GM20431 (cell line): ENCODE results near the gene KCNC3.
"Not testable (repeated sequence)": the region's sequence is repeated elsewhere in the genome, so short reads cannot be mapped to it uniquely, and the experiment has no call there.

Source experiments
- in situ Hi-C: fragments of 300-500 bp; cut with MseI, MboI; formaldehyde crosslinking; loops from one replicate; pipeline ENCODE4 v1.15.0; 2020; ENCODE audit warnings: low sequenced_read_pairs; ENCODE audit not compliant: unreplicated experiment

Gene KCNC3

DNA sequence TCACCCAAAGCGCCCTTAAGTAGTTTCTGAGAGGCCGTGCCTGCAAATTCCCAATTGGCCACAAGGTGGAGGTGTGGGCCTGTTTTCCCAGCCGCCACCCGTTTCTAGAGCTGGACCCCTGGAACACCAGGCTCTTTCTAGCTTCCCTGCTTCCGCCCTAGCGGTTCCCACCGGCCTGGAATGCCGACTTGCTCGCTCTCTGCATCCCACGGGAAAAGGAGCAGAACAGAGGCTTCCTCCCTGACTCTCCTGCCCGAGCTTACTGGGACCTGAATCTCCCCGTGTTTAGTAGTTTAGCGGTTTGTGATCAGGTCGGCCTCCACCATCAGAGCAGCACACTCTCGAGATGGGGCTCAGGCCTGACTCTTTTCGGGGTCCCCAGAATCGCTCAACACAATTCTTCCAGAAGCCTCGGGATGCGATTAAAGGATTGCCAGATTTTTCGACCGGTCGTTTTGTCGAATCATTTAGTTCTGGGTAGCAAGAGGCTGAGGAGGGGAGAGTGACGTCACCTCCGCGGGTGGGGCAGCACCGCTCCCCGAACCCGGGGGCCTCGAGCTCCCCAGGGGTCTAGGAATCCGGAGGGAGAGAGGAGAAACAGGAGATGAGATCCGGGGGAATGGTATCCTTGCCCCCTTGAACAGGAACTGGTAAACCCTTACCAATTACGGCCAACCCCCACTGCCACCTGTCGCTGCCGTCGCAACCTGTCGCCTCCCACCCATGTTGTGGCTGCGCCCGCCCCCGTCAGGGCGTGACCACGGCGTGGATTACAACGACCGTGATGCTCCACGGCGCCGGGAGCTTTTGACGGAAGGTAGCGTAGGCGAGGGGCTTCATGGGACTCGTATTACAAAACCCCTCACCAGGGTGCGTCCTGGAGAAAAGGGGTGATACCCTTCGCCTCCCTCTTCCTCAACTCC is 28.3 kb upstream of the KCNC3 start:
- in situ Hi-C loops = loop anchor here (25.0 kb wide), 1 partner anchor 430 kb away; the partner anchor contains the start of gene ACP4

DNA sequence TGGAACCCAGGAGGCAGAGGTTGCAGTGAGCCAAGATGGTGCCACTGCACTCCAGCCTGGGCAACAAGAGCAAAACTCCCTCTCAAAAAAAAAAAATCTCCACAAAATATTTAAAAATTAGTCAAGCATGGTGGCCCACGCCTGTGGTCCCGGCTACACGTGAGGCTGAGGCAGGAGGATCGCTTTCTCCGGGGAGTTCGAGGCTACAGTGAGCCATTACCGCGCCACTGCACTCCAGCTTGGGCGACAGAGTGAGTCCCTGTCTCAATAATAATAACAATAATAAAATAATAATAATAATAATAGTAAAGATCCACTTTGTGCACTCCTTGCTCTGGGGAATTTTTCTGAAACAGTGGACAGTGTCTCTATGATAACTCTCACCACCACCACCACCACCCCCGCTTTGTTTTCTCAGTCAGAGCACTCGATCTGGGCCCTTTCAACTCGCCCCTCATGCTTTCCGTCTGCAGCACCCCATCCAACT is 27.6 kb upstream of the KCNC3 start:
- in situ Hi-C loops = loop anchor here (25.0 kb wide), 1 partner anchor 431 kb away; the partner anchor contains the start of gene ACP4

DNA sequence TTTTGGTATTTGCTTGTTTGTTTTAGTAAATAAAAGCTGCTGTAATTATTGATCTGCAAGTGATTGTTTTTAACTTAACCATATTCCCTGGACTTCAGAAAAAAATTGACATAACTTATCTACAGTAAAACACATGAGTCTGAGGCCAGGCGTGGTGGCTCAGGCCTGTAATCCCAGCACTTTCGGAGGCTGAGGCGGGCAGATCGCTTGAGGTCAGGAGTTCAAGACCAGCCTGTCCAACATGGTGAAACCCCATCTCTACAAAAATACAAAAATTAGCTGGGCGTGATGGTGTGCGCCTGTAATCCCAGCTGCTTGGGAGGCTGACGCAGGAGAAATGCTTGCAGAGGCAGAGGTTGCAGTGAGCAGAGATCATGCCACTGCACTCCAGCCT is 24.3 kb upstream of the KCNC3 start:
- in situ Hi-C loops = loop anchor here (25.0 kb wide), 1 partner anchor 434 kb away; the partner anchor contains the start of gene ACP4

DNA sequence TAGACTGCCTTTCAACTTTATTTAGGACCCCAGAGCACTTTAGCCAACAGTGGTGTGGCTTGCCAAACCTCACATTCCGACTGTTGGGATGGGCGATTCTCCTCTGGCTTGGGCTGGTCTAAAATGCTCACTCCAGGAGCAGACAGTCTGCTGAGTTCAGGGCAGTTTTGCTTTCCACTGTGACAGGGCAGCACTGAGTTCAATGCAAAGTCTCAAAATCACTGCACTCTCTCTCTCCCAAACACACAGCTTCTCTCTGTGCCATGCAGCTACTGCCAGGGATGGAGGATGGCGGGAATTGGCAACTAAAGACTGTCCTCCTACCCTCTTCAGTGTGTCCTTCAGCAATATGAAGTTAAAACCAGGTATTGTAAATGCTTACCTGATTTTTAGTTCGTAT is 23.1 kb upstream of the KCNC3 start:
- in situ Hi-C loops = loop anchor here (25.0 kb wide), 1 partner anchor 435 kb away; the partner anchor contains the start of gene ACP4

DNA sequence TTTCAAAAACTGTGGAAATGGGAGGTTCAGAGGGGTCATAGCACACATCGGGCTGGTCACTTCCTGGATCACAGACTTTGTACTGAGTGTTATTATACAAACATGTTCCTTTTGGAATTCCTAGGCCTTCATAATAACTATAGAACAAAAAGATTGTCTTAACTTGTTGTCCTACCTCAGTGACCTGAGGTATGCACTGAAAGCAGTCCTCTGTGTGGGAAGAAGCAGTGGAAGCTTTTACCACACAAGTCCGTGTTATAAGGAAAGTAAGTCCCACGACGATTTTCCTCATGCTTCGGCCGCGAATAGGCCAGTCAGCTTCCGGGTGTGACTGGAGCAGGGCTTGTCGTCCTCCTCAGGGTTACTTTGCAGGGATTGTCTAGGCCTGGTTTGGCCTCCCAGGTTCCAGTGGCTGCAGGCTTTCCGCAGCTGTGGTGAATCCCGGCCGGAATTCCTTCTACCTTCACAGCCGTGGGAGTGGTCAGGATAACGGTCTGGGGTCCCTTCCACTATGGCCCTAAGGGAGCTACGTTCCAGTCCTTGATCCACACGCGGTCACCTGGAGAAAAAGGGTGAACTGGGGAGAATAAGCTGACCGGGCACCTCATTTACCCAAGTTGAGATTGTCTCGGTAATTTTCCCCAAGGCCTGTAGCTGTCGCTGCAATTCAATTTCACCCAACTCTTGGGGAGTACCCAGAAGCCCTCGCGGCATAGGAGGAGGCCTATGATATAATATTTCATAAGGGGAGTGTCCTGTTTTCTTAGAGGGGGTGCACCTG is 20.3 kb upstream of the KCNC3 start:
- in situ Hi-C loops = loop anchor here (25.0 kb wide), 1 partner anchor 438 kb away; the partner anchor contains the start of gene ACP4

DNA sequence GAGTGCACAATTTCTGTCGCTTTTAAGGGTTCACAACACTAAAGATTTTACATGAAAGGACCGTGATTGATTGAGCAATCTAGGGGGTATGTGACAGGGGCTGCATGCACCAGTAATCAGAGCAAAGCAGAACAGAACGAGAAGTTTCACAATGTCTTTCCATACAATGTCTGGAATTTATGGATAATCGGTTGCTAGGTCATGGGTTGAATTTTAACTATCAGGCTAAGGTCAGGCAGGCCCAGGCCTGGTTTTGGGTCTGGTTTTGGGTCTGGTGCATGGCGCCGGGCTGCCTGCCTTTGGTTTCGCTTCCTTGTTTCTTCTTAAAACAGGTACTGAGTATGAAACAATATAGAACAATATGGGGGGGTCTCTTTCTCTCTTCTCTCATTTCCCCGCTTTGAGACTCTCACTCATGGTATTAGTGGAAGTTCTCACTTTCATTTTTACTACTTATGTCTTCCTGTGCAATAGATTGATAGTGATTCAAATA is 18.0 kb upstream of the KCNC3 start:
- in situ Hi-C loops = not testable (repeated sequence)

DNA sequence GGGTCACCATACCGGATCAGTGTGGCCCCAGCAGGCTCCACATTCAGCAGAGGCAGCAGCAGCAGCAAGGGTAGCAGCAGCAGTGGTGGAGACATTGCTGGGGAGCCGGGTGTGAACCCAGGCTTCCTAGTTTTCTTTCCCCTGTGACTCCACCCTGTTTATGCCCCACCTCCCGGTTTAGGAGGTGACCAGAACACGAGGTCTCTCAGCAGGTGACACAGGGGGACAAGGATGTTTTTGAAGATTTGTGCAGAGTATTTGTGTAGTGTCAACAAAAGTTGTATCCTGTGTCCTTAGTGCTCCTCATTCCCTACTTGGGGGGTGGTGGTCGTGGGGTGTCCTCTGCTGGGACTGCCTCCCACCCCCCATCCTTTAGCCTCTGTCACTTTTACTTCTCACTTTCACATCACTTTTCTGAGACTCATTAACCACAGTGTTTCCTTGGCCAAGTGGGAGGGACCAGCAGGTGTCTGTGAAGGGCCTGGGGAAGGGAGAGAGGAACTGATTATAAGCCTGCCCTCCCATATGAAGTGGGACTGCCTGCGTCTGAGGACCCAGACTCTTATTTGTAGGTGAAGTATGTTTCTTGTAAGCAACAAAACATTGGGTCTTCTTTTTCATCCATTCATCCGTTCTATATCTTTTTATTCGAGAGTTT is 15.6 kb upstream of the KCNC3 start:
- in situ Hi-C loops = no loop called here

DNA sequence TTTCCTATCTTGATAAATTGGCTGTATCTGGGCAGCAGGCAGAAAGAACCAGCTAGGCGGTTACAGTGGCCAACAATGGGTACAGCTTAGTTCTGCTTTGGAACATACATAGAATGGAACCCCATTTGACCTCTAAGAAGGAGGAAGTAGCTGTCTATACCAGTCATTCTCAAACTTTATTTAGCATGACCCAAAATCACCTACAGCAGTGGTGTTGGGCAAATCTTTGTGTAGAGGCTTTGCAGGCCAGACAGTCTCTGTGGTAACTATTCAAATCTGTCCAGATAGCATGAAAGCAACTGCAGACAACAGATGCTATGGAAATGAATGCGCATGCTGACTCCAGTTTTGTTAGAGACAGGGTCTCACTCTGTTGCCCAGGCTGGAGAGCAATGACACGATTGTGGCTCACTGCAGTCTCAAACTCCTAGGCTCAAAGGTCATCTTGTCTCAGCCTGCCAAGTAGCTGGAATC is 12.0 kb upstream of the KCNC3 start:
- in situ Hi-C loops = no loop called here

DNA sequence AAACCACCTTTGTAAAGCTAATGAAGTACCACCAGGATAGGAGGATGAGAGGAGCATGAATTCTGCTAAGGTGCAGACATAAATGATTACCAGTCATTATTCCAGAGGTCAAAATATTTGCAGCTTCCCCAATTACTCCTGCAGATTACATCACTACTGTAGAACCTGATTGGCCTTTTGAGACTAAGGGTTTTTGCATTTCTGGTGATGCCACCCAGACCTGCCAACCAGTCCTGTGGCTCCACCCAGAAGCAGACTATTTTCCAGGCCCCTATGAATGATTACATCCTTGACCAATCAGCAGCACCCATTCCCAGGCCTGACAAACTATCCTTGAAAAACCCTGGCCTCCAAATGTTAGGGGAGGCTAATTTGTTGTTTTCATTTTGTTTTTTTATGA is 11.2 kb upstream of the KCNC3 start:
- in situ Hi-C loops = no loop called here

DNA sequence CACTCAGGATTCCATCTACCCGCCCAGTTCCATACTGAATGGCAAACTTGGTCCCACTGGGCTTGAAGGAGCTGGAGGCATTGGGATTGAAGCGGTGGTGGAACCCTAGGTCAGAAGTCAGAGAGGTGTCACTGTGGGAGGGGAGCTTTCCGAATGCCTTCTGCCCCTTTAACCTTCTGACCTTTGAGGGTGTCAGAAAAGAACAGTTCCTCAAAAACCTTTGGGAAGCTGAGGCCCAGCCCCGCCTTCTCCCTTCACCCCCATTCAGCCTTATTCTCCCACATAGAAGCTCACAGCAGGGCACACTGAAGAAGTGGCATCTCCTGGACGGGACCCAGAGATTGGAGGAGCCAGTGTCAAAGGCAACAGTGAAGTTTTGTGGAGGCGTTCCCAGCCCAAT is 7.9 kb upstream of the KCNC3 start:
- in situ Hi-C loops = not testable (repeated sequence)

DNA sequence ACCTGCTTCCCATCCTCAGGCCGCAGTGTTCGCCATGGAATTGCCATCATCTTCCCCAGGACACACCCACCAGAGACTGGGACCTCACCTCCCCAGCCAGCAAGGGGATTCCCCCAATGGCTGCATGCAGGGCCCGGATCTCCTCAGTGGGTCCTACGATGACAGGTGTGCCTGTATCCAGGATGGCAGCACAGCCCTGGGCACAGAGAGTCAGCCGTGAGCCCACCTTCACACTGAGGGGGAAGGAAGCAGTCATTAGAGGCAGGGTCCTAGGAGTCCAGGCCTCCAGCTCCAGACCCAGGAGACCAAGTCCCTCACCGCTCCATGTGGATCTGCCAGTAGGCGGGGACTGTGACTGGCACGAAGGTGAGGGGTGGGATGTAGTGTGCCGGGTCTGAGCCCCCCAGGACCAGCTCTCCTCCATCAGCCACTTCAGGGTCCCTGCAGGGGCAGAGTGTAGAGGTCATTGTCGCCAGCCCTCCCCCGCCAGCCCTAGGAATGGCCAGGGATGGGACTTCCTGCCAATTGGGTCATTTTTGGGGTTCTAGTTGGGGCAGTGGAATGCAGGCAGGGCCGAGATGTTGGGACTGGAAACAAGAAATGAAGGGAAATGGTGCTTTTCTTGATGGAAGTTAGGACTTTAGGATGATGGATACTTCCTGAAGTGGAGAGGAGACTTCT is 5.7 kb upstream of the KCNC3 start:
- in situ Hi-C loops = no loop called here

DNA sequence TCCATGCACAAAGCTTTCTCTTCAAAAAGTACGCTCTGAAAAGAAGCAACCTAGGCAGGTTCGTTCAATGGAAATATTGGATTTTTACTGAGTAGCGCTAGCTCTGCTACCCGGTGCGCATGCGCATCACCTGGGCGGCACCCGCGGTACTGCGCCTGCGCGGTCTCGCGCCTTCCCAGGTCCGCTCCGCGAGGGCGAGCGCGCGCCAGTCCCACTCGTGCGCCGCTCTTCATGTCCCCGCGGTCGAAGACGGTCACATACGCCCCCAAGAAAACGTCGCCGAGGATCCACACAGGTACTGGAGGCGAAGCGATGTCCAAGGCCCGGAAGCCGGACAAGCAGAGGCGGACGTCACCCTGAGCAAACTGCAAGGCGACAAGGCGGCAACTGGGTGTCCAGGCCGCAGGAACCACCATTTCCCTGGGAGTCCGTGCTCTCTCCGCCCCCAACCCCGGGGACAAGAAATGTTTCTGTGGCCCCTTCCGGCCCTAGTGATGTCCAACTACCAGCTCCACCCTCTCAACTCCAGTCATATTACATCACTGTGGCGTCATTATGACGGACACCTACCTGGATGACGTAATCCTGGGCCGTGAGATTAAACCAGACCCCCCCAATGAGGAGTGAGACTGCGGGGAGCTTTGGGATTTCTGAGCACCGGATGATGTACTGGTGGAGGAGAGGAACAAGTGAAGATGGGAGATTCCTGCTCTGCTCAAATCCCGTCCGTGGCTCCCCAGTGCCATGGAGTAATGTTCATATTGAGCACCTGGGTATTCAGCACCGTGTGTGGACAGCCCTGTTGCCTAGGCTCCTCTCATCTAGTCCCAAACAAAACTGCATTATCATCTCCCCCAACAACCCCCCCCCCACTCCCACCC is 4.8 kb upstream of the KCNC3 start:
- in situ Hi-C loops = no loop called here

DNA sequence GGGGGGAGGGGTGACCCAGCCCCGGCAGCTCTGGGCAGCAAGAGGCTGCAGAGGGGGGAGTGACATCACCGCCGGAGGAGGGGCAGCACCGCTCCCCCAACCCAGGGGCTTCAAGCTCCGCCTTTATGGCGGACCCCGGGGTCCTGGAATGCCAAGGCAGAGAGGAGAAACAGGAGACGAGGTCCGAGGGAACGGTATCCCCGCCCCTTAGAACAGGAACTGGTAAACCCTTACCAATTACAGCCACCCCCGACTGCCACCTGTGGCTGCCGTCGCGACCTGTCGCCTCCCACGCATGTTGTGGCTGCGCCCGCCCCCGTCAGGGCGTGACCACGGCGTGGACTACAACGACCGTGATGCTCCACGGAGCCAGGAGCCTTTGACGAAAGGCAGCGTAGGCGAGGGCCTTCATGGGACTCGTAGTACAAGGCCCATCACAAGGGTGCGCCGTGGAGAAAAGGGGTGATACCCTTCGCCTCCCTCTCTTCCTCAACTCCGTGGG is 4.1 kb upstream of the KCNC3 start:
- in situ Hi-C loops = no loop called here

DNA sequence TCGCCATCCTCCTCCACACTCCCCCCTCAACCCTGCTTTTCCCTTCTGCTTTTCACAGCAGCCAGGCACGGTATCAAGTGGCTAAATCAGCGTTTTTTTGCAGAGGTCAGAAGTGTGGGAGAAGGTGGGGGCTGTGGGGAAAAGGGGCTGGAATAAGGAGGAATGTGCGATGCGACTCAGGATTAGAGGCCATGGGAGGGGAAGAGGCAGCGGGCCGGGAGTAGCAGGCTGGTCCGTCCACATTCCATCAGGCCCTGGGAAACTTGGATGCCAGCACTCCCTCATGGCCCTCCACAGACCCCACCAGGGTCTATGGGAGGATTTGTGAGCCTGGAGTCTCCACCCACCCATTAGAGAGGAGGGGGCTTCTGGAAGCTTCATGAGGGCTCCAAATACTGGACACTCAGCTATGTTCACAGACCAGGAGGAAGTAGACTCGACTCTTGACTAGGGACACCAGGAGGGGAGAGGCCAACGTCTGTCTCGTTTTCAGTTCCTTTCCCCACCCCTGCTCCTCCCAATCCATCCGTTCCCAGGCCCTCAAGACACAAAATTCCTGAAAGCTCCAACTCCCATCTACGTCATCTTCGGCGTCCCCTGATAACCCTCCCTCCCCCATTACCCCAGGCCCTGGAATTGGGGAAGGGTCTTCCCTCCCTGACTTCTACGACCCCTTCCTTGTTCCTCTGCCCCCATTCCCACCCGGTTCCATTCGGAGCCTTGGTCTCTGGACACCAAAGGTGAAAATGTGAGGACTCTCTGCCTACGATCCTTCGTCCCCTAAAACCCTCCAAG is 3.3 kb upstream of the KCNC3 start:
- in situ Hi-C loops = no loop called here

DNA sequence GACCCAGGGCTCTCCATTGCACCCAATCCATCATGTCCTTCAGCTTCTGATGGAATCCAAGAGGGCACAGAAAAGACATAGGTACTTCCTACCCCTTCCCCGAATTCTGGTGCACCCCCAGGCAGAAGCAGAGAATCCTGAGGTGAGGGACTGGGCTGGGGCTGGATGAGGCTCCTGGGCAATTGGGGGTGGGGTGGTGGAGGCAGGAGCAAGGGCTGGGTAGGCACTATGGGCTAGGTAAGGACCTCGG is 2.7 kb upstream of the KCNC3 start:
- in situ Hi-C loops = no loop called here

DNA sequence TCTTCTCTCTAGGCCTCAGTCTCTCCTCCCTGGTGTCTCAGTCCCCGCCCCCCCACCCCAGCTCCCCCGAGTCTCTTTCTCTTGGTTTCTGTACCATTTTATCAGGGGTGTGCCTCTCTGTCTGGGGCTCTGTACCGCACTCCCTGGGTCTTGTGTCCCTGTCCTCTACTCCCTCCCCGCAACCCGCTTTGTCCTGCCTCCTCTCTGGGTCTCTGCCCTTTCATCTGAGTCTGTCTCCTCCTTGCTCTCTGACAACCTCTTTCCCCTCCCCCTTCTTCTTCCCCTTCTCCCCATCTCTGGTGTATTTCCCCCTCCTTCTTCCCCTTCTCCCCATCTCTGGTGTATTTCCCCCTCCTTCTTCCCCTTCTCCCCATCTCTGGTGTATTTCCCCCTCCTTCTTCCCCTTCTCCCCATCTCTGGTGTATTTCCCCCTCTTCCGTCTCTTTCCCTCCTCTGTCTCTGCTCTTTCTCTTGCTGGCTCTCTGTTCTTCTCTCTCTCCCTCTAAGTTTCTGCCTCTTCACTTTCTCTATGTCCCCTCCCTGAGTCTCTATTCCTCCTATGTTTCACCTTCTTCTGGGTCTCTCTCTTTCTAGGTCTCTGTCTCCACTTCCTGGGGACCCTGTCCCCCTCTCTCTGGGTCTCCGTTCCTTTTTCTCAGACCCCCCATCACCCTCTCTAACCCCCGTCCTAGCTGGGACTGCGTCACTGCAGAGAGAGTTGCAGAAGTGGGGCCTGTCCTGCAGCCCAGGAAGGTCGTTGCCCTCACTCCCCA is 2.2 kb upstream of the KCNC3 start:
- in situ Hi-C loops = no loop called here
